Measurements from ENCODE around the gene COL4A2. TPM values are rescaled to one million over a fixed set of nuclear protein-coding genes. Genes with fewer than 3 reads are reported as not detected.

COL4A2 gene
- total RNA-seq, 1 donor from 2014 or later = 290 TPM

DNA sequence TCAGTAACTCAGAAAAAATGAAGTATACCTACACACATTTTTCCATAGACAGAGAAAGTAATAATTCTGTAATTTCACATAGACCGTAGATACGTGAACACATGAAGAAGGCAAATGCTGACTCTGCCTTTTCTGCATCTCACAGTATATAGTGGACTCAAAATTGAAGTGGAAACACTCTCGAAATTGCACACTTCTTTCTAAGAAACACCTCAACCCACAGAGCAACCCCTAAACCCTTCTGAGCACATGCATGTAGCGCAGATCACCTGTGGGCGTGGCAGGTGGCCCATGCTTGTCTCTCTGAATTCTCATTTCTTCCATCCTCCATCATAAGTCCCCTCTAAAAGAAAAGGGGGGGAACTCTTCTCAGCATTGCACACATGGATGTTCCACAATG lies 34.9 kb upstream of the COL4A2 start:
- DNase-seq (ENCODE audit: low read depth, low spot score) = no peak

DNA sequence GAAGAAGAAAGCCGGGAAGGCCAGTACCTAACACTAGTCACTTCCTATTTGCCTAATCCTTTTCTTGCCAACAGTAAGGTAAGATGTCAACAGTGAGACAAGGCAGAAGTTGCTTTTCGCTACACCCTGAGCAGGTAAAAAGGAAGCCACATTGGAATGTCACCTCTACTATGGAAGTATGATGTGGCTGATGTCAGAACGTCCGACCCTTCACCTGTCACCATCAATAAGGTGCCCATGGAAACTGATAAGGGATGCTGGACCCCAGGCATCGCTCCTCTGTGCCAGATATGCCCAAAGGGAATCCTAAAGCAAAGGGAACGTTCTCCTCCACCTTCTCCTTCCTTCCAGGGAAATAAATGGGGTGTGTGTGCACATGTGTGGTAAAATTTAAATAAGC lies 34.4 kb upstream of the COL4A2 start:
- DNase-seq (ENCODE audit: low read depth, low spot score) = no peak

DNA sequence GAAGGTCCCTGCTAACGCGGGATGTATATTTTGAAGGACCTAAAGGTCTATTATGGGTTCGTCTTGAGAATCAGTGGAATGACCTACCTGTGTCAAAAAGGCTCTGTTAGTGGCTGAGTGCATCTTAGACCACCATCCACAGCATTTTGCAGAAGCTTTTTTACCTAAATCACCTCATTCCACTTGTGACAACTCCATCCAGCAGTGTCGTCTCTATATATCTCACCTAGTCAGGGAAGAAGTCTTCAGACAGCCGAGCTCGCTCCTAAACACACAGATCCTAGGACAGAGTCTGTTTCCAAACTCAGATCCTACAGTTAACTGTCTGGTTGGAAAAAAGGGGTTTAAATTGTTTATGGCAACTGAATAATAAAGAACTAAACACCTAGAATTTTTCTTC lies 33.8 kb upstream of the COL4A2 start:
- no peak for DNase-seq (ENCODE audit: low read depth, low spot score)

DNA sequence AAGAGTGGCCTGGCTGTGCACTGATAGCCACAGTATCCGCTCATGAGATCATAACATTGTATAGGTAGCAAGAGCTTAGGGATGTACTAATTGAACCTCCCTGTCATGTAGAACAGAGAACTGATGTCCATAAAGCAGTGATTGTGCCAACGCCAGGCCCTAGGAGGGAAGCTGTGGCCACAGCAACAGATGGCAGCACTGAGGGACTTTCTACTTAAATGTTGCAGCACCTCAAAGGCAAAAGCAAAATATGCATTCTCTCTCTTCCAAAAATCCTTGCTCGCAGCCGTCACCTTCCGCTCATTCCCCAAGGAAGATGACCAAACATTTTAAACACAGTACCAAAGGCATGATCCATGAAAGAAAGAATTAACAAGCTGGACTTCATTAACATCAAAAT lies 32.4 kb upstream of the COL4A2 start:
- DNase-seq (ENCODE audit: low read depth, low spot score) = no peak

DNA sequence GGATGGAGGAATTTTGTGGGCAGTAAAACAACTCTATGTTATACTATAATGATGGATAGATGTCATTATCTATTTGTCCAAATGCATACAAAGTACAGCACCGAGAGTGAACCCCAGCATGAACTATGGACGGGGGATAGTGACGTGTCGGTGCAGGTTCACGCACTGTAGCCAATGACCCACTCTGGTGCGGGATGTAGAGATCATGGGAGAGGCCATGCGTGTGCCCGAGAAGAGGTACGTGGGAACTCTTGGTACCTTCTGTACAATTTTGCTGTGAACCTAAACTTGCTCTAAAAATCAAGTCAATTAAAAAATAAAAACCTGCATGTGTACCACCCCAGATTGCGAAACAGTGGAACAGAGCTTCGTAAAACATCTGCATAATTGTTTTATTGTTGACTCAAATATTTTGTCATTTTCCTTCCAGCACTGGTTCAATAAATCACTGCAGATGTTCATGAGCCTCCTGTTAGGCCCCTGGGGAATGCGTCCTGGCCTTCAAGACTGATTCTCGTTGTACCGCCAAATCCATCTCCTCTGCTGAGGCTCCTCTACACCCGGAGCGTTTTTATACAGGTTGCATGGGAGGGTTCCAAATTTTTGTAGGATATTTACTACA lies 31.0 kb upstream of the COL4A2 start:
- DNase-seq (ENCODE audit: low read depth, low spot score) = no peak

DNA sequence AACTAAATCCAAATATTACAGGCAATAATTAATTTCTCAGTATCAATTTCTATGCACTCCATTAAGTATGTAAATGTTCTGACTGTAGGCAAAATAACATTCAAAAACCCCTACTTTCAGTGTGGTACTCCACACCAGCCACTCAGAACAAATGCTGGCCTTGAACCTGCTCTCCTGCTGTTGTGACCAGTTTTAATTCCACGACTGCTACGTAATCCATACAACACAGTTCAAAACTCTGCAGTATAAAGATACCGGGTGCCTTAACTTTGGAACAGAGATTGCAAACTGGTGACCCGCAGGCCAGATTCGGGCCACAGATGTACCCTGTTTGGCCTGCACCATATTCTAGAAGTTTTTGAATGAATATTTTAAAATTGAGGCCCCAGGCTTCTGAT lies 30.5 kb upstream of the COL4A2 start:
- no peak for DNase-seq (ENCODE audit: low read depth, low spot score)

DNA sequence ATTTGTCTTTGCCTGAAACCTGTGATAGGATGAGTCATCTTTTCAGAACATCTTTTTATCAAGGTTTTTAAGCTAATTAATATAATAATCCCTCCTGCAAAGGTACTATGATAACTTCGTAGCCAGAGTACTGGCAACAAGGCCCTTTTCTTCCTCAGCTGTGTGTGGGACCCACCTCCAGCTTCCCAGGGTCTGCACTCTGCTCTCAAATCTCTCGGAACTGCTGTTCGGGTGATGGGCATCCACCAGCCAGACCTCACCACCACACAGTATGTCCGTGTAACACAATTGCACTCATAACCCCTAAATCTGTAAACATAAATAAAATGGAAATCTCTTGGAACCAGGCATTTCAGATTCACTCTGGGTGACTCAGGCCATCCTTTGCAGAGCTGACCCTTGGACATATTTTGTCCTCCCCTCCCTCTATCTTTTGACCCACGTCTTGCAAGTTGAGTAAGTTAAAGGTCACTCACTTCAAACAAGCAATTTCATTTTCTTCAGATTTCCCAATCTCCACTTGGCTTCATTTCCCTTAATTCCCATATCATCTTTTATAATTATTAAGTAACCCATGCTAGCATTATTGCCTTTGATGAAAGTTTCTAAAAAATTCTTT lies 29.6 kb upstream of the COL4A2 start:
- DNase-seq (ENCODE audit: low read depth, low spot score) = no peak

DNA sequence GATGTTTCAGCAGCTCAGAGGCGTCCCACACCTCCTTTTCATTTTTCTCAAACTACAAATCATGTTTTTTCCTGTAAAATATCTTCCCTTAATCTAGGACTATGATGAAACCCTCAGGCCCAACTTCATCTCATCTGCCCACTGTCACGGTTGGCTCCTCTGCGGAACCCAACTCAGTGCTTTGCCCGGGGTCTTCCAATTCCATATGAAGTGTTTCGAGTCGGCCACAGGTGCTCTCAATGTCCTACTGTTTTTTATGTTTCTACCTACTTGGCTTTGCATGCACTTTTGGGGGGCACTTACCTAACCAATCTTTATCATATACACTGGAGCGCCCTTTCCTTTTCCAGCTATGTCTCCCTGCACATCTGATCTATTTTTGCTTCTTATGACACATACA lies 28.2 kb upstream of the COL4A2 start:
- no peak for DNase-seq (ENCODE audit: low read depth, low spot score)

DNA sequence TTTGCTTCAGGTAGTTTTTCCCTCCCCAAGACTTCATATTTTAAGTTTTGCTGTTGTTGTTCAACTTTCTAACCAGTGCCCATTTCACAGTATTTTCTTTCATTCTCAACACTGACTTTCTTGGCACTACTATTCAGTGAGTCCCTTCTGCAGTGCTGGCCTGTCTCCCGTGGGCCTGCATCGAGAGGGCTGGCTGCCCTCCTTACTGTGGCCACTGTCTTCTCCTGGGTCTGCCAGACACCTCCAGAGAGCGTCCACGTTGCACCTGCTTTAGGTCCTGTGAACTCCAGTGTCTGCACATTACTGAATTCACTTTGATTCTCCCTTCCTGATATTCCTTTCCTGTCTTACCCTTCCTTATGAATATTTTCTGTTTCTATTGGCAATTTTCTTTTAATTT lies 27.4 kb upstream of the COL4A2 start:
- DNase-seq (ENCODE audit: low read depth, low spot score) = no peak

DNA sequence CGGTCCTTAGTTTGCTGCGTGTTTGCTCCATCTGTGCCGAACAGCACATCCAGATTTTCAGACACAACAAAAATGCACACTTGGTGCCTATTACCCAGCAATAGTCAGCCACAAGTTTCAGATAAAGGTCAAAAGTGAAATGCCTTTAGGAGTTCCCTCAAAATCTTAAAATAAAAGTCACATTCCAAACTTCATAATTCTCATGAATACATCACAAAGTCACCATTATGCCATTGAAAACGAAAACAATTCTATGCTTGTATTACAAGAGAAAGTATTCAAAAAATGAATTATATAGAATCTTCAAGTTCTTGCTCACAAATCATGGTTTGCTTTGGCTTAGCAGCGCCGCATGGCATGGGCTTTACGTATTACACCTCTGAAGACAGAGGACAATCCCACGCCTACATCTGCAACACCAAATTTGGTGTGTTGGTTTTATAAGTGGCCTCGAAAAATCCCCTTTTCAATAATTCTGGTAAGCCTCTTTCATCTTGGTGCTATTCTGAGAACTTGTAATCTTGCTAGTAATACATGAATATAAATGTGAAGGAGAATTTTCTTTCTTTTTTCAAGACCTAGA lies 26.8 kb upstream of the COL4A2 start:
- DNase-seq (ENCODE audit: low read depth, low spot score) = no peak

DNA sequence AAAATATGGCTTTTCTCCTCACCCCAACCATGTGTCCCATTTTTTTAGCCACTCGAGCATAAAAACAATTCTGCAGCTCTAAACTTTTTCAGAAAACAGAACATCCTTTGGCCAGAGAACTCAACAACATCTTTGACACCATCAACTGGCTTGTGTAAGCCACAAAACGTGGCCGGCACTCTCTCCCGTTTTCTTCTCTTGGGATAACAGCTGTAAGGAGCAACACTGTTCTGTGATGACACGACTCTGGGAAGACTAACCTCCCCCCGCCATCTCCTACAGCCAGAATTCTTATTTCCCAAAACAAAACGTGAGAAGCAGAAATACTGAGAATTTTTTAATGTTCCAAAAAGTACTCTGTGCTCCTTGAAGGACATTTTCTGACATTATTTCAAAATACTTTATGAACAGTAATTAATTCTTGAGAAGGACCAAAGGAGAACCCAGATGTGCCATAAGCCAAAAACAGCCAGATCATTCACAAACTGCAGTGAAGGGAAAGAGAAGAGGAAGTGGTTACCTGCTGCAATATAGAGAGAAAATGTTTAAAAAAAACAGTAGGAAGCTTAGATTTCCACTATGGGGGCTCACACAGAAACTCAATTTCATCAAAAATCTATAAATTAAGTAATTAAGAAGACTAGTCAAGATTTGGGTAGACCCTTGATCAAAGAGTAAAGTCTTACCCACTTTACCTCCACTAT lies 25.9 kb upstream of the COL4A2 start:
- no peak for DNase-seq (ENCODE audit: low read depth, low spot score)

DNA sequence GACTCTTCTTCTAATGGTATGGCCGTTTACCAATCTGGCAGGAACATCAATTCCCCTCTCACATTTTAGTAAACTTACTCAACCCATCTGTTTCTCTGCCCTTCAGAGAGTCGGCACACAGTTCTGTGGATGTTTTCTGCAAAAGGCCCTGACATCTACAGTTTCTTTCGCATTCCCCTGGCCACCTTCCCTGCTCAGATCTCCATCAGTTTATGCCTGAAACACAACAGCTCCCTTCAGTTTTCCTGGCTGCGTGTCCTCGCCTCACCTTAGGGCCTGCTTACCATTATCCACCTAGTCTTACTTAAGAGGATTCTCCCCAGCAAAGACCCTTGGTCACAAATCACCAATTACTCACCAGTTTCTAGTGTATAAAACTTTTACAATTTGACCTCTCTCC lies 25.3 kb upstream of the COL4A2 start:
- DNase-seq (ENCODE audit: low read depth, low spot score) = no peak

DNA sequence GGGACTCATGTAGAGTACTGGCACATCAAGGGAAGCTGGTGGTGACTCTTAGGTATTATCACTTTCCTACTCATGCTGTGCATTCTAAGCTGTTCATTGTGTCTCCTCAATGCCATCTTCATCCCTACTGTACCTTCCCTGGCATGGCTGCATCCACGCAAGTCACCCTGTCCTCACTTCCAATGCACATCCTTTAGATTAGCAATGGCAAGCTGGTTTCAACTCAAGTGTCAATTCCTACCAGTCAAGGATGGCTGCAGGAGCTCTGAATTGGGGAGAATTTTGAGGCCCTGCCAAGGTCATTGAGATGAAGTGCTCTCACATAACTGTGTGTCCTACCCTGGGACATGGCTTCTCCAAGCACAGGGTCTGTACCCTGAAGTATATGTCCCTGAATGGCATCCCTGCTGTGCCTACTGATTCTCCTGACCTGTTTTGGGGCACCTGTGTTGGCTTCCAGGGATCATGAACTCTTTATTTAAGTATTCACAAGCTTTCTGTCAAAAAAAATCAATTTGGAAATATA lies 24.7 kb upstream of the COL4A2 start:
- no peak for DNase-seq (ENCODE audit: low read depth, low spot score)

DNA sequence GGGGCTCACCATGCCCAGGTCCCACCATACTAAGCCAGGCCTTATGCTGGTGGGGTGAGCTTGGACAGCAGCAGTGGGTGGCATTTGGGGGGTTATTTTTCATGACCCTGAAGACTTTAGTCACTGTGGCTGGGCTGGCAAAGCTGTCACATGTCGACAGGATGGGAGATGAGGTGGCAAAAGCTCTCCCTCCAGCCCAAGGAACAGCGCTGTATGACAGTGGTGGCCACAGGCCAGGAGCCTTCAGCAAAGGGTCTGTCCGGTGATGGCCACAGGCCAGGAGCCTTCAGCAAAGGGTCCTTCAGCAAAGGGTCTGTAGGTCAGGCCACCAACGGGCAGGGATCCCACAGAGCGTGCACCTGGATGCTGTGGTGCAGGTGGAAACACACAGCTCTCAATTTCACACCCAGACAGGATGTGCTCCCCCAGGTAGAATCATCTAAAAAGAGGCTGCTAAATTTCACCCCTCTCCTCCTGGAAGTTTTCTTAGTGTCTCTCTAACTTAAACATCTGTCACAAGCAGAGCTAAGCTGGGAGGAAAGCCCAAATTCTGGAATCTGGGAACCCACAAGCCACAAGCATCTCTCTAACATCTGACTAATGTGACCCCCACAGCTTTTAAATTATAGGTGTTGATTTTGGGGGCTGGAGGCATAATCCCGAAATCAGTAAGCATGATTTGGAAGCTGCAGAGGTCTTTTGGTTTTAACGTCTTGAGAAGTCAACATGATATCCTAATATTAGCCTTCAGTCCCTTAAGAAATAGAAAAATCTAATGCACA lies 23.2 kb upstream of the COL4A2 start:
- no peak for DNase-seq (ENCODE audit: low read depth, low spot score)

DNA sequence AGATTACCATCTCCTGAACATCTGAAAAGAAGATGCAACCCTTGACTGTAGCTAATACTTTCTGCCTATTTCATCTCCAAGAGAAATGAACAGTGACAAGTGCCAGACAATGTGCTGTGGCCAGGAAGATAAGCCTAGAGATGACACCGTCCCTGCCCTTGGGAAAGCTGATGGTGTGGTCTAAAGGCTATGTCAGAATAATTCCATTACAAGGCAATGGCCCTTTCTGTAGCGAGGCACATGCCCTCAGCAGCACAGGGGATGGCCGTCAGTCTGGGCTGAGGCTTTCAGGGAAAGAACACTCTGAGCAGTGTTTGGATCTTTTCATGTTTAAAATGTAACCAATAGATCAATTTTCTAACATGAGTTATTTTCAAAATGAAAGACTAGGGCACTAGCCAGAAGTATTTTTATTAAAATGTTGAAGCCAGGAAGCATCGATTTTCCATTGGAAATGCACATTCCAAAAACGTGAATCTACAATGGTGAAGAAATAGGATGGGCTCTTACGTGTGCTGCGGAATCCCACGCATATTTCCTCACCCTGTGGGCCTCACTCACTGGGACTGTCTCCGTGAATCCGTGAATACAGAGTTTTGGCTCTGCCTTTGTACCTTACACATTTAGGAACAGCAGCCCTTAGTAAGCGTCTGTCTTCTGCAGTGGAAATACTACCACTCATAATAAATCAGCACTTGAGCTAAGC lies 22.2 kb upstream of the COL4A2 start:
- no peak for DNase-seq (ENCODE audit: low read depth, low spot score)

DNA sequence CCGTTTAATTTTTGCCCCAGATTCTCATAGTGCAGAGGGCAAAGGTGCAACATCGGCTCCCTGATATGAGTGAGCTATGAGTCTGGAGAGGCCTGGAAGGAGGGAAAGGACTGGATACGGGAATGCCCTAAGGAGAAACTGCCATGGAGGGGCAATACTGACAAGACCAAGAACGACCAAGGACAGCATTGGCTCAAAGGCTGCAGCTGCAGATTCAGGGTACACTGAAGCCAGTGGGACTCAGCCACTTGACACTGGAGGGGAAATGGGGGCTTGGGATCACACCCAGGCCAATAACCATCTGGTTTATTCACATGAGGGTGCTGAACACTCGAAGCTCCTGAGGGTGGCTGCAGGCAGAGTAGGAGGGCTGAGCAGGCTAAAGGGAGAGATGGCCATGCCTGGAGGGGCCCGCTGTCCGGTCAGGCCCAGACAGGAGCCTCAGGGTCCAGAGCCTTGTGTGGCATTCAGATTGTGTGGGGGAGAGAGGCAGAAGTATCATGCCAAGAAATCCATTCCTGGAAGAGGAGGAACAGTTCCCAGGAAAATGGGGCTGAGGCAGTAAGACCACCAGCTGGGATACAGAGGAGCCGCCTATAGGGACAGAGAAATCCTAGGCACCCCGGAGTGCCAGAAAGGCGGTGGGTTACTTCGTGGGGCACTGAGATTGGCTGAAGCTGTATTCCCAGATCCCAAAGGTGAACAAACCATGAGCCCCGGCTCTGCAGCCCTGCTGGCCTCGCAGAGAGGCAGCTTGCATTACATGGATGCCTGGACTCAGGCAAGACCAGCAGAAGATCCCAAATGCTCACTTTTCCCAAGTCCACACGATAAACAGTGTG lies 20.9 kb upstream of the COL4A2 start:
- no peak for DNase-seq (ENCODE audit: low read depth, low spot score)

DNA sequence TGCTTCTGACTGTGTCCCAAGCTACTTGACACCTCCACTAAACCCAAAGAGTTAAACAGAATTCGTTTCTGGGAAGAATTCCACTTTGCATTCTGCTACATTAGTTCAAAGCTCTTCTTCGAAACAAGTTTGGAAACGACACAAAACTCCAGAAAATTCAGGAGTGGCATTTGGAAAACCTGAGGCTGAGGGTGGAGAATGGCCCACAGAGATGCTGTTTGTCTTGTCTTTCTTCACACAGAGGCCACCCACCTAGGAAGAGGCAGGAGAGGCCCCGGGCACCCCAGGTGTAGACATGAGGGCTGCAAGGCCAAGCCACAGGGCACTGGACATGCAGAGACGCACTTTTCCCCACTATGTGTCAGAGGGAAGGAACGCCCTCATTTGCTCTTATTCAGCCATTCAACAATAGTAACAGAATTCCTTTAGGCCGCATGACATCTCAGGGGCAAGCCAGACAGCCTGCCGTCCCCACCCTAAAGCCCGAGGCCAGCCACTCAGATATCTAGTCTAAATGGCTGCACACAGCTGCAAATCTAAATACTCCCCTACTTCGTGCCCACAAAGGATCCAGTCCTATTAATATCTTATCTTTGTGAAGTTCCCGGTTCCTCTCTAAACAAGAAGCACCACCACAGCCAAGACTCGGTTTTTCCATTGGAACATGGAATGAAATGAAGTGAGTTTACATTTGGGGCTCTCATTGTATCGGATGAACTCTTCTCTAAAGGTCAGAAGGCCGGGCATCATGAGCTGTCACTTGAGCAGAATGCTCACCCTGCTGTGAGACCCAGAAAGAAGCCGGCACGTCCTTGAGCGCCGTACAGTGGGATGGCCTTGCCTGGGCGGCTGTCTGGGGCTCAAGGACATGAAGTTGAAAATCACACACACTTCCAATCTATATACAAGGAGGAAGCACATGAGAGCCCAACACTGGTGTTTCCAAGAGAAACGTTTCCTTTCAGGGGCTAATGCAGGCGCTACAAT lies 20.0 kb upstream of the COL4A2 start:
- no peak for DNase-seq (ENCODE audit: low read depth, low spot score)

DNA sequence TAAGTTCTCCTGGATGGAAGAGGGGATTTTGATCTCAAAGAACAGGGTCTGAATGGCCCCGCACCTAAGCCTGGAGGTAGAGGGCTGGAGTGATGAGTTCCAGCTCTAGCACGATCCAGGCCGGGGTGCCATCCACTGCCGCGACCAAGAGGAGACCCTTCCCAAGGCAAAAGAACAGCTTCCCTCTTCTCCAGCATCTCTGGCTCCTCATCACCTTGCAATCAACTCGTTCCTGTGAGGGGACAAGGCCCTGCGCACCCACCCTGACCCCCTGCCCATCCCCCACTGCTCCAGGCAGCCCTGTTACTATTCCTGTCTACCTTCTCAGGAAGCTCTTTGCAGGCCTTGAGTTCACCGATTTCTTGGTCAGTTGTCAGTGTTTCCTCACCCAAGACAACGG lies 17.9 kb upstream of the COL4A2 start:
- no peak for DNase-seq (ENCODE audit: low read depth, low spot score)

DNA sequence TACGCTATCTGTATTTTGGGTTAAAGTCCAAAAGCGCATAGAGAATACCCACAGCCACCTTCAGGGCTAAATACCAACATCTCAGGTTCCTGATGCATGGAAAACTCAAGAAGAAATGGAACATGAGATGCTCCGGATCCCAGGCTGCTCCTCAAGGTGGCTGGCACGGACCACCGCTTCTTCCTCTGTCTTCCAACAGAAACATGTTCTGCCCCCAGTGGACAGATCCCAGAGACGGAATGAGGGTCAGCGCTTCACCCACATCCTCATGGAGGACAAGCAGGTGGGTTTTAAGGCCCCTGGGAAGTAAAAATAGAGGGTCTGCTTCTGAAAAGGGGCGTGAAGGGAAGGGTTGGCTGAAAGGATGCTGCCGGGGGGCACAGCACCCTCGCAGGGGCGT lies 17.4 kb upstream of the COL4A2 start:
- DNase-seq (ENCODE audit: low read depth, low spot score) = no peak
